Naive thymus-derived CD8-positive, alpha-beta T cell (primary cell): ENCODE measurements around the gene MAP3K20. TPM values are rescaled to one million over a fixed set of nuclear protein-coding genes. Genes with fewer than 3 reads are reported as not detected.
"Not testable (repeated sequence)": the region's sequence is repeated elsewhere in the genome, so short reads cannot be mapped to it uniquely, and the experiment has no call there.

Experiments used
- ATAC-seq, 2 donors: fragments of 150-1000 bp; cut with Tn5 transposase in 1 of 2; sonication (Bioruptor Pico), chemical (Tn5 transposase) in 1 of 2; 1 replicate in 1 of 2; 2 replicates in 1 of 2; pipeline ENCODE4 v1.10.0; 2021; ENCODE audit warnings: mild to moderate bottlenecking in 2 of 2, moderate library complexity in 2 of 2
- POLR2A ChIA-PET: fragments of 350-600 bp; sonication (Branson Sonifier 250); formaldehyde crosslinking; loops from one replicate; lab custom pipeline; 2021; ENCODE audit warnings: antibody characterized with exemption; lab: Charles Lee
- DNase-seq, 10 donors: peaks; one replicate each; pipeline versions ENCODE4 v3.0.0 to v3.0.0-alpha.2; 2020 to 2022
- H3K27ac Mint-ChIP-seq, 10 donors: one replicate each; pipeline ENCODE4 v1.8.0; 2020 to 2022; ENCODE audit warnings: mild to moderate bottlenecking in 10 of 10, mixed read lengths in 10 of 10, moderate library complexity in 4 of 10, inconsistent platforms in 1 of 10
- H3K27me3 Mint-ChIP-seq, 5 donors: one replicate each; pipeline ENCODE4 v1.8.0; 2021 to 2022; ENCODE audit warnings: mixed read lengths in 5 of 5
- H3K36me3 Mint-ChIP-seq, 3 donors: one replicate each; pipeline ENCODE4 v1.8.0; 2020 to 2022; ENCODE audit warnings: mixed read lengths in 3 of 3, mild to moderate bottlenecking in 2 of 3, inconsistent platforms in 1 of 3
- H3K4me1 Mint-ChIP-seq, 4 donors: one replicate each; pipeline ENCODE4 v1.8.0; 2021 to 2022; ENCODE audit warnings: mixed read lengths in 4 of 4
- H3K4me3 Mint-ChIP-seq, 10 donors: one replicate each; pipeline ENCODE4 v1.8.0; 2020 to 2022; ENCODE audit warnings: mild to moderate bottlenecking in 10 of 10, mixed read lengths in 10 of 10, moderate library complexity in 6 of 10, inconsistent platforms in 1 of 10
- H3K9me3 Mint-ChIP-seq, 9 donors: one replicate each; pipeline ENCODE4 v1.8.0; 2020 to 2022; ENCODE audit warnings: mixed read lengths in 9 of 9, mild to moderate bottlenecking in 3 of 9, inconsistent platforms in 1 of 9, moderate library complexity in 1 of 9
- polyA plus RNA-seq, 3 donors: library from polyadenylated mRNA; unstranded; fragments of 300-500 nt; fragmentation: Illumina TruSeq; gene quantifications; one replicate each; pipeline ENCODE4 v1.2.3, GENCODE V29; 2021
- total RNA-seq, 8 experiments: library from RNA in 2 of 8; stranded (reverse) in 2 of 8; gene quantifications; one replicate each; pipeline ENCODE4 v1.2.3 and lab custom pipeline; 2021 to 2026

Gene MAP3K20
- total and polyA plus RNA-seq, 5 experiments from 2014 or later = 0.42 to 2.6 (median 0.76) TPM; not detected in 1

DNA sequence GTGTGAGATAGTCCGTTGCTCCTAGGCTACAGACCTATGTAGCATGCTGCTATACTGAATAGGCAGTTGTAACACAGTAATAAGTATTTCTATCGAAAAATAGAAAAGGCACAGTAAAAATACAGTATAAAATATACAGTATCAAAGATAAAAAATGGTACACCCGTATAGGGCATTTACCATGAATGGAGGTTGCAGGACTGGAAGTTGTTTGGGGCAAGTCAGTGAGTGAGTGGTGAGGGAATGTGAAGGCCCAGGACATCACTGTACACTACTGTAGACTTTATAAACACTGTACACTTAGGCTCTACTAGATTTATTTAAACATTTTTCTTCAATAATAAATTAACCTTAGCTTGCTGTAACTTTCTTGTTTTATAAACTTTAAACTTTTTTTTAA is 3.5 kb downstream of the MAP3K20 start:
- Mint-ChIP-seq H3K36me3 (peaks cover 0 to 4% (median 2%) of the 10 kb centered on the region in 3 donors), H3K27me3 (peaks cover 19 to 33% (median 23%) of the 10 kb centered on the region in 5 donors), H3K27ac (no peak overlapping the region), H3K4me3 (no peak overlapping the region), H3K9me3 (peaks cover 0 to 2% (median 0%) of the 10 kb centered on the region in 9 donors), H3K4me1 (peaks cover 0 to 9% (median 4%) of the 10 kb centered on the region in 4 donors)
- POLR2A ChIA-PET = no interaction called here
- DNase-seq (no peak), ATAC-seq (no peak)

- ATAC-seq = no peak
- DNase-seq = no peak
- H3K9me3 Mint-ChIP-seq = no peaks in the 10 kb centered on the region
- POLR2A ChIA-PET = no interaction called here
- no peak overlapping the region for H3K27ac Mint-ChIP-seq
- H3K36me3 Mint-ChIP-seq = peaks cover 0 to 4% (median under 1%) of the 10 kb centered on the region in 3 donors
- H3K27me3 Mint-ChIP-seq = peaks cover 15 to 24% (median 17%) of the 10 kb centered on the region in 5 donors
- peaks cover 0 to 9% (median 4%) of the 10 kb centered on the region in 4 donors for H3K4me1 Mint-ChIP-seq
- H3K4me3 Mint-ChIP-seq = no peak overlapping the region
Observed at GRCh38 chr2:173079973-173080860, 4.6 kb downstream of the MAP3K20 start.

- no peak for DNase-seq
- ATAC-seq = no peak
- peaks cover 2 to 18% (median 7%) of the 10 kb centered on the region in 5 donors for H3K27me3 Mint-ChIP-seq
- no peaks in the 10 kb centered on the region for H3K9me3 Mint-ChIP-seq
- no peak overlapping the region for H3K4me3 Mint-ChIP-seq
- H3K36me3 Mint-ChIP-seq = no peaks in the 10 kb centered on the region
- POLR2A ChIA-PET = no interaction called here
- H3K4me1 Mint-ChIP-seq = no peaks in the 10 kb centered on the region
- no peak overlapping the region for H3K27ac Mint-ChIP-seq
Observed at GRCh38 chr2:173086518-173087213, 11.0 kb downstream of the MAP3K20 start.

DNA sequence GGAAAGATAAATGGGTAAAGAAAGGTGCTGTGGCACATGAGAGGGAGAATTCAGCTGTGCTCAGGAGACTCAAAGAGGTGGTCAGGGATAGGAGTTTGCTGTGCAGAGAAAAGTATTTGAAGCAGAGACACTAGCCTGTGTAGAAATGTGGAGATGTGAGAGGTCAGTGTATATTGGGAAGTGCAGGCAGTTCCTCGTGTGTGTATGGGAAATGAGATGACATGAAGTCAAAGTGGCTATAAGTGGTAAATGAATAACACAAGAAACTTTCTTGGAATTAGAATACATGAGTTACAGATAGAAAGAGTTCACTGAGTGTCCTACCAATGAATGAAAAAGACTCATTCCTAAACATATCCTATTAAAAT is 11.6 kb downstream of the MAP3K20 start:
- peaks cover 2 to 17% (median 7%) of the 10 kb centered on the region in 5 donors for H3K27me3 Mint-ChIP-seq
- DNase-seq (no peak), ATAC-seq (no peak)
- H3K4me3 Mint-ChIP-seq = no peak overlapping the region
- H3K27ac Mint-ChIP-seq = no peak overlapping the region
- POLR2A ChIA-PET = no interaction called here
- H3K4me1 Mint-ChIP-seq = no peaks in the 10 kb centered on the region
- H3K9me3 Mint-ChIP-seq = no peaks in the 10 kb centered on the region
- no peaks in the 10 kb centered on the region for H3K36me3 Mint-ChIP-seq

DNA sequence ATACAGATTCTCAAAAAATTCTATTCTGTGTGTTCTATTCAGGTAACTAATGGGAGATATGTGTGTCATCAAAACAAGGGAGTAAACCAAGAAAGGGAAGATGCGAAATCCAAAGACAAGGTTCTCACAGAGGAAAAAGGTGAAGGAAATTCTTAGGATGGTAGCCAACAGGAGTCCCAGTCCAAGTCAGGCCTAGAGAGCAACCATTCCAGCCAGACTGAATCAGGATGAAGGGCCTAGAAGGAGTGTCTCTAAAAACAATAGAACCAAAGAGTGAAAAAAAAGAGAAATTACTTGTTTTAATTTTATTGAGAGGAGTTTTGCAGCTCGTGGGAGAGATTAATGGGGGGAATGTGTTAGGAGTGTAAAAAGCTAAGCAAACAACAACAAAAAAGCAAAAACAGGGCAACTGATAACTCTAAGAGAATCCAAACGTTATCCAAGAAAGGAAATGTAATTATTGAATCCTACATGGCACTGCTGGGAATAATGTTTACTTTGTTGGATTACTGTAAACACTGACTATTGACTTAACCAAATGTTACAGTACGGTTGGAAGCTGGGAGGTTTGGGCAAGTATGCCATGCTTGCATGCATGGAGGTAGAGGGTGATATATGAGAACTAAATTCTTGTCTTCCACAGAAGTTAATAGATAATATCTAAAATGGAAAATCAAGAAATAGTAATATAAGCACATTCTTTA is 12.3 kb downstream of the MAP3K20 start:
- no peaks in the 10 kb centered on the region for H3K36me3 Mint-ChIP-seq
- no peaks in the 10 kb centered on the region for H3K9me3 Mint-ChIP-seq
- no peak for DNase-seq
- peaks cover 2 to 17% (median 4%) of the 10 kb centered on the region in 5 donors for H3K27me3 Mint-ChIP-seq
- H3K4me3 Mint-ChIP-seq = no peak overlapping the region
- no peak overlapping the region for H3K27ac Mint-ChIP-seq
- POLR2A ChIA-PET = no interaction called here
- no peaks in the 10 kb centered on the region for H3K4me1 Mint-ChIP-seq
- ATAC-seq = no peak

GRCh38 chr2:173090276-173090877 is 14.7 kb downstream of the MAP3K20 start:
- H3K27ac Mint-ChIP-seq = no peak overlapping the region
- ATAC-seq (no peak), DNase-seq (no peak)
- H3K4me1 Mint-ChIP-seq = no peaks in the 10 kb centered on the region
- POLR2A ChIA-PET = no interaction called here
- no peaks in the 10 kb centered on the region for H3K9me3 Mint-ChIP-seq
- H3K36me3 Mint-ChIP-seq = no peaks in the 10 kb centered on the region
- H3K27me3 Mint-ChIP-seq = peaks cover 0 to 17% (median 2%) of the 10 kb centered on the region in 5 donors
- H3K4me3 Mint-ChIP-seq = no peak overlapping the region

DNA sequence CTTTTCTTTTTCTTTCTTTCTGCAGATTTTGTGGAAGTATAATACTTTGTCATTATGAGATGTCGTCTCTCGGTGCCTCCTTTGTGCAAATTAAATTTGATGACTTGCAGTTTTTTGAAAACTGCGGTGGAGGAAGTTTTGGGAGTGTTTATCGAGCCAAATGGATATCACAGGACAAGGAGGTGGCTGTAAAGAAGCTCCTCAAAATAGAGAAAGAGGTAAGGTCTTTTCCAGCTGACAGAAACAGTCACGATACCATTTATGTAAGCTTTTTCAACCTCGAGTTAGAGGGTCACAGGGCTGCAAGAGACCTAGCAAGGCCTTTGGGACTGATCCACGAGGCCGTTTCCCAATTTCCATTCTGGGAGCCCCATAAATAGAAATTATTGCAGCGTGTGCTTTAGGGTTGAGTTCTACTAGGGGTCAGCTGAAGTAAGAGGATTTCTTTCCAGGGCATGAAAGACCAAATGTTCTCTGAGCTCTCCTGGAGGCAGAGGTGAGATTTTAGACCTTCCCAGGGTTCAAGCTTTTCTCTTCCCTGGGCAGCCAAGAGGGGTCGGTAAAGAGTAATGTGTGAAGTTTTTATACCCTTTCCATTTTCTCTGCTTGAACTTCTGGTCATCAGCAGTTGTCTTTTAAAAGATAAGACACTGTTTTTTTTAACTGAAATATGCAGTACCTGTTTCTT is 15.5 kb downstream of the MAP3K20 start:
- H3K4me1 Mint-ChIP-seq = no peaks in the 10 kb centered on the region
- H3K9me3 Mint-ChIP-seq = no peaks in the 10 kb centered on the region
- no peak overlapping the region for H3K27ac Mint-ChIP-seq
- DNase-seq = no peak
- H3K27me3 Mint-ChIP-seq = peaks cover 0 to 20% (median 2%) of the 10 kb centered on the region in 5 donors
- H3K4me3 Mint-ChIP-seq = no peak overlapping the region
- POLR2A ChIA-PET = no interaction called here
- no peaks in the 10 kb centered on the region for H3K36me3 Mint-ChIP-seq
- no peak for ATAC-seq

DNA sequence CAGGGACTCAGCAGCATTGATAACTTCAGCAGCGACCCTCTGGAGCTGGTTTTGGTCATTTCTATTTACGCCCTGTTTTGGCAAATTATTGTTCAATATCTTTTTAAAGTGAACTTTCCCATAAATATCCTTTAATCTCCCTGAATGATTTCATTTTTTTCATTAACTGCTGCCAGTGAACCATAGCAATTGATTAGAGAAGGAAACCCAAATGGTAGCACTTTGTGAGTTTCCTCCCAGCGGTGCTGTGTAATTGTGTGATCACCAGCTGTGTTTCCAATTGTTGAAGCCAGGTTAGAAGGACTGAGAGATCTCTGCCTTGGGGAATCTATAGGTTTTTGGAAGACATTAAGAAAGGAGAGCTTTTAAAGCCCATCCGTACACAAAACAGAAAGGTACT is 16.3 kb downstream of the MAP3K20 start:
- no peaks in the 10 kb centered on the region for H3K4me1 Mint-ChIP-seq
- H3K4me3 Mint-ChIP-seq = no peak overlapping the region
- H3K27me3 Mint-ChIP-seq = peaks cover 0 to 22% (median 5%) of the 10 kb centered on the region in 5 donors
- no peaks in the 10 kb centered on the region for H3K9me3 Mint-ChIP-seq
- DNase-seq (no peak), ATAC-seq (no peak)
- H3K36me3 Mint-ChIP-seq = no peaks in the 10 kb centered on the region
- no peak overlapping the region for H3K27ac Mint-ChIP-seq
- POLR2A ChIA-PET = no interaction called here

GRCh38 chr2:173092844-173093402 is 17.3 kb downstream of the MAP3K20 start:
- POLR2A ChIA-PET = no interaction called here
- no peak for ATAC-seq
- peaks cover 0 to 19% (median 5%) of the 10 kb centered on the region in 5 donors for H3K27me3 Mint-ChIP-seq
- no peaks in the 10 kb centered on the region for H3K4me1 Mint-ChIP-seq
- no peak for DNase-seq
- H3K4me3 Mint-ChIP-seq = no peak overlapping the region
- no peaks in the 10 kb centered on the region for H3K36me3 Mint-ChIP-seq
- no peak overlapping the region for H3K27ac Mint-ChIP-seq
- H3K9me3 Mint-ChIP-seq = no peaks in the 10 kb centered on the region

- H3K27ac Mint-ChIP-seq, POLR2A ChIA-PET, H3K4me3 Mint-ChIP-seq, H3K4me1 Mint-ChIP-seq, H3K9me3 Mint-ChIP-seq, H3K36me3 Mint-ChIP-seq, DNase-seq, ATAC-seq: not testable (repeated sequence)
- peaks cover 0 to 19% (median 5%) of the 10 kb centered on the region in 5 donors for H3K27me3 Mint-ChIP-seq
Observed at GRCh38 chr2:173093617-173094016, 18.0 kb downstream of the MAP3K20 start.

DNA sequence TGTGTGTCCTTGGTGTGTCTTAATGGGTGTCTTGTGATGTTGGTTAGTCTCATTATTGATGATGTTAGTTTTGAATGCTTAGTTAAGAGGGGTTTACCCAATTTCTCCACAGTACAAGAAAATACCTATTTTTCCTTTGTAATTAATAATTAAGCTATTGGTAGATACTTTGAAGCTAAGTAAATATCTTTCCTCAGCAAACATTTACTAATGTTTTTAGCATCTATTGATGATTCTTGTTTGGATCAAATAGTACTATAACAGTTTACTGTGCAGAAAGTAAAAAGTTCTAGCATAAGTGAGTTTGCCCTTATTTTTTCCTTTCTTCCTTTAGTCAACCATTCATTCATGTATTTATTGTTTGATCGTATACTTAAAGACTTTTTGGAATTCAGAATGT is 19.1 kb downstream of the MAP3K20 start:
- Mint-ChIP-seq H3K4me1 (no peaks in the 10 kb centered on the region), H3K27ac (no peak overlapping the region), H3K9me3 (no peaks in the 10 kb centered on the region), H3K4me3 (no peak overlapping the region), H3K36me3 (no peaks in the 10 kb centered on the region), H3K27me3 (peaks cover 0 to 19% (median 5%) of the 10 kb centered on the region in 5 donors)
- ATAC-seq = no peak
- no peak for DNase-seq
- POLR2A ChIA-PET = no interaction called here

- no peaks in the 10 kb centered on the region for H3K4me1 Mint-ChIP-seq
- no peaks in the 10 kb centered on the region for H3K9me3 Mint-ChIP-seq
- no peak overlapping the region for H3K4me3 Mint-ChIP-seq
- ATAC-seq = no peak
- no peak overlapping the region for H3K27ac Mint-ChIP-seq
- no peak for DNase-seq
- POLR2A ChIA-PET = no interaction called here
- H3K27me3 Mint-ChIP-seq = peaks cover 0 to 15% (median 5%) of the 10 kb centered on the region in 5 donors
- no peaks in the 10 kb centered on the region for H3K36me3 Mint-ChIP-seq
Observed at GRCh38 chr2:173095356-173095755, 19.7 kb downstream of the MAP3K20 start.
